ENCODE results near the gene ZFYVE26.

GRCh38 chr14:67725171-67725570 lies 91.2 kb downstream of the ZFYVE26 start:
- TF ChIP-seq POLR2AphosphoS5 (IDR thresholded peaks at IDR 0.05; ENCODE audit: borderline replicate concordance, low read depth, low read length) = no peak
- TF ChIP-seq EZH2 (IDR thresholded peaks at IDR 0.05) = no peak
